Memory B cell (primary cell): ENCODE data around the gene OR2L13.
"Not testable (repeated sequence)": the region's sequence is repeated elsewhere in the genome, so short reads cannot be mapped to it uniquely, and the experiment has no call there.

Source experiments
- ATAC-seq: fragments of 150-1000 bp; cut with Tn5 transposase; 2 replicates; pipeline ENCODE4 v1.10.0; 2021; ENCODE audit warnings: low read depth, mild to moderate bottlenecking, moderate library complexity
- DNase-seq, 2 donors: peaks; one replicate each; pipeline ENCODE4 v3.0.0; 2022; ENCODE audit warnings: low spot score in 2 of 2
- H3K27ac Mint-ChIP-seq: one replicate; pipeline ENCODE4 v1.8.0; 2022; ENCODE audit warnings: mild to moderate bottlenecking, moderate library complexity, mixed read lengths
- H3K27me3 Mint-ChIP-seq: one replicate; pipeline ENCODE4 v1.8.0; 2022; ENCODE audit warnings: mixed read lengths
- H3K36me3 Mint-ChIP-seq: one replicate; pipeline ENCODE4 v1.8.0; 2022; ENCODE audit warnings: mild to moderate bottlenecking, mixed read lengths
- H3K4me1 Mint-ChIP-seq: one replicate; pipeline ENCODE4 v1.8.0; 2022; ENCODE audit warnings: mixed read lengths
- H3K4me3 Mint-ChIP-seq: one replicate; pipeline ENCODE4 v1.8.0; 2022; ENCODE audit warnings: mild to moderate bottlenecking, moderate library complexity, mixed read lengths
- H3K9me3 Mint-ChIP-seq: one replicate; pipeline ENCODE4 v1.8.0; 2022; ENCODE audit warnings: mixed read lengths

The OR2L13 gene

DNA sequence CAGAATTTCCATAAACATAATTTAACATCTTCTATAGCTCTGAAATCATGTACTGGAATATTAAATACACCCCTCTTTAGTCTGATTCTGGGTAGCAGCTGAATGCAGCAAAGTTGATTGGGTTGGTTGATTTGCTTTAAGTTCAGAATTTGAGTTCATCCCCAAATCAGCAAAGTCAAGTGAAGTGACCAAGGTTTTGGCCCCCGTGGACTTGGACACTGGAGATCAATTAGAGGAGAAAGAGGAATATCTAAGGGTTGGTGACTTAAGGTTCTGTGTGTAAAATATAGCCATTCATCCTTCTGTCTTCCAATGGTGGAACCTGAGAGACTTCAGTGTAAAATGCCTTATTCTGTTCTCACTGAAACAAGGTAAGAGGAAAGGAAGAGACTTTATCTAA is at the start of gene OR2L13:
TSS of gene OR2L13 (plus strand) at position 301 of the 400 bp plus-strand sequence. CDS start 4,192 bp downstream, outside the sequence.
- H3K27me3 Mint-ChIP-seq, result no peaks in the 10 kb centered on the region
- no peak for DNase-seq
- peaks cover 3% of the 10 kb centered on the region for H3K9me3 Mint-ChIP-seq
- H3K27ac Mint-ChIP-seq, result no peak within 1 kb of the TSS
- H3K4me1 Mint-ChIP-seq, result no peaks in the 10 kb centered on the region
- H3K4me3 Mint-ChIP-seq, result no peak within 1 kb of the TSS
- H3K36me3 Mint-ChIP-seq, result no peaks in the 10 kb centered on the region
- no peak for ATAC-seq

GRCh38 chr1:248045209-248045608 is 49.8 kb upstream of the OR2L13 start:
- ATAC-seq, result no peak
- Mint-ChIP-seq H3K4me3 (no peak overlapping the region), H3K9me3 (peaks cover 9% of the 10 kb centered on the region), H3K27ac (no peak overlapping the region), H3K27me3 (no peaks in the 10 kb centered on the region), H3K4me1 (no peaks in the 10 kb centered on the region), H3K36me3 (no peaks in the 10 kb centered on the region)
- DNase-seq, result no peak

DNA sequence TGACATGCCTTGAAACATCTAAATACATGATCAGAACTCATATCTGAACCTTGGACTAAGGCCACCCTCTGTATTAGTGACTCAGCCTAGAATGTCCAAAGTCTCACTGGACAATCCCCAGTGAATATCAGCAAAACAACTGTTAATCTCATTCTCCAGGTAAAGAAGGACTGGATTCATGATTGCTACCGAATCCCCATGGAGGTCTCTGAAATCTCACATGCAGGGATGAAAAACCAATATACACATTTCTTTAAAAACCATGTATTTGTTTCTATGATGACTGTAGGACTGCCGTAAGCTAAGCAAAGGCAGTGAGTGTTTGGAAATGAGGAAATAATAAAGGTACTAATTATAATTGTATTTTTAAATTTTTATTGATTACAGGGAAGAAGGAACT is 48.4 kb upstream of the OR2L13 start, which contains the start of gene OR2L3:
TSS of gene OR2L3 (plus strand) at position 301 of the 400 bp plus-strand sequence. CDS start 13,846 bp downstream, outside the sequence.
- Mint-ChIP-seq H3K27me3 (no peaks in the 10 kb centered on the region), H3K4me1 (no peaks in the 10 kb centered on the region), H3K36me3 (no peaks in the 10 kb centered on the region), H3K4me3 (no peak within 1 kb of the TSS), H3K27ac (no peak within 1 kb of the TSS), H3K9me3 (peaks cover 9% of the 10 kb centered on the region)
- DNase-seq (no peak), ATAC-seq (no peak)

DNA sequence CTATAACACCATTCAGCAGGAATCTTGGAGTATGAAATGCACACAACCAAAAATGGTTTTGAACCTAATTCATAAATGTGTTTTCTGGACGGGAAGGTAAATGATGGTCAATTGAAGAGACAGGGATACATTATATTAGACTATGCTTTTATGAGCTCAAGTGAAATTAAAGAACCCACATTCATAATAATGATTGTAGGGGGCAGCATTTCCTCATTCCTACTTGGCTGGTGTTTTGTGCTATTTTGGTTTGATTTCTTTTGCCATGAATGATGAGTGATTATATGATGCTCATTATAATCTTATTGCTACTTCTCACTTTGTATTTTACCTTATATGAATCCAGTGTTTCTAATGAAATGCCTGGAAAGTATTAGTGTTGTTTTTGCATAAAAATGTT is 48.0 kb upstream of the OR2L13 start:
- ATAC-seq, result no peak

DNA sequence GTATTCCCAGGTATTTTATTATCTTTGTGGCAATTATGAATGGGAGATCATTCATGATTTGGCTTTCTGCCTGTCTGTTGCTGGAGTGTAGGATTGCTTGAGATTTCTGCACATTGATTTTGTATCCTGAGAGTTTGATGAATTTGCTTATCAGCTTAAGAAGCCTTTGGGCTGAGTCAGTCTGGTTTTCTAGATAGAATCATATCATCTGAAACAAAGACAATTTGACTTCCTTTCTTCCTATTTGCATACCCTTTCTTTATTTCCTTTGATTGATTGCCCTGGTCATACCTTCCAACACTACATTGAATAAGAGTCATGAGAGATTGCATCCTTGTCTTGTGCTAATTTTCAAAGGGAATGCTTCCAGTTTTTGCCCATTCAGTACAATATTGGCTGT is 40.3 kb upstream of the OR2L13 start:
- peaks cover 19% of the 10 kb centered on the region for H3K9me3 Mint-ChIP-seq
- H3K27me3 Mint-ChIP-seq, result peaks cover 1% of the 10 kb centered on the region
- DNase-seq (no peak), ATAC-seq (no peak)
- H3K4me1 Mint-ChIP-seq, result no peaks in the 10 kb centered on the region
- H3K36me3 Mint-ChIP-seq, result peaks cover 1% of the 10 kb centered on the region
- no peak overlapping the region for H3K4me3 Mint-ChIP-seq
- H3K27ac Mint-ChIP-seq, result no peak overlapping the region

More for the DNA sequence above, 48.0 kb upstream of the OR2L13 start:
- DNase-seq, result no peak
- Mint-ChIP-seq H3K27me3 (no peaks in the 10 kb centered on the region), H3K4me1 (no peaks in the 10 kb centered on the region), H3K4me3 (no peak overlapping the region), H3K27ac (no peak overlapping the region), H3K9me3 (peaks cover 9% of the 10 kb centered on the region), H3K36me3 (no peaks in the 10 kb centered on the region)

GRCh38 chr1:248055261-248055660 is 39.7 kb upstream of the OR2L13 start:
- H3K27ac Mint-ChIP-seq, result no peak overlapping the region
- no peak overlapping the region for H3K4me3 Mint-ChIP-seq
- H3K4me1 Mint-ChIP-seq, result no peaks in the 10 kb centered on the region
- ATAC-seq (no peak), DNase-seq (no peak)
- peaks cover 1% of the 10 kb centered on the region for H3K27me3 Mint-ChIP-seq
- H3K9me3 Mint-ChIP-seq, result peaks cover 19% of the 10 kb centered on the region
- peaks cover 1% of the 10 kb centered on the region for H3K36me3 Mint-ChIP-seq

GRCh38 chr1:248065071-248065470 is 29.9 kb upstream of the OR2L13 start:
- Mint-ChIP-seq H3K36me3 (no peaks in the 10 kb centered on the region), H3K4me1 (no peaks in the 10 kb centered on the region), H3K27me3 (no peaks in the 10 kb centered on the region), H3K4me3 (no peak overlapping the region), H3K27ac (no peak overlapping the region), H3K9me3 (peaks cover 2% of the 10 kb centered on the region)
- ATAC-seq, result no peak
- DNase-seq, result no peak

- Mint-ChIP-seq H3K36me3 (no peaks in the 10 kb centered on the region), H3K4me1 (no peaks in the 10 kb centered on the region), H3K27ac (no peak overlapping the region), H3K9me3 (peaks cover 4% of the 10 kb centered on the region), H3K27me3 (no peaks in the 10 kb centered on the region), H3K4me3 (no peak overlapping the region)
- DNase-seq, result no peak
- no peak for ATAC-seq
These were observed 29.4 kb upstream of the OR2L13 start for GRCh38 chr1:248065604-248066003.

DNA sequence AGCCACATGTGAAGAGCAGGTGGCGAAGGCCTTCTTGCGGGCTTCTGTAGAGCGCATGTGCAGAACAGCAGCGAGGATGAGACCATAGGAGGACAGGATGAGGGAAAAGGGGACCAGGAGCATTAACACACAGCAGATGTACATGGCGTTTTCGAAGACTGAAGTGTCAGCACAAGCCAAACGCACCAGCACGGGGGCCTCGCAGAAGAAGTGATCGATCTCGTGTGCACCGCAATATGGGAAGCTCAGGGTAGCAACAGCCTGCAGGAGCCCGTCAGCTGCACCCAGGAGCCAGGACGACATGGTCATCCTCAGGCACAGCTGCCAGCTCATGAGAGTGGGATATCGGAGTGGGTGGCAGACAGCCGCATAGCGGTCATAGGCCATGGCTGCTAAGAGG is 11.1 kb upstream of the OR2L13 start:
- DNase-seq, H3K27me3 Mint-ChIP-seq, ATAC-seq, H3K9me3 Mint-ChIP-seq, H3K27ac Mint-ChIP-seq, H3K36me3 Mint-ChIP-seq, H3K4me3 Mint-ChIP-seq, H3K4me1 Mint-ChIP-seq: not testable (repeated sequence)

DNA sequence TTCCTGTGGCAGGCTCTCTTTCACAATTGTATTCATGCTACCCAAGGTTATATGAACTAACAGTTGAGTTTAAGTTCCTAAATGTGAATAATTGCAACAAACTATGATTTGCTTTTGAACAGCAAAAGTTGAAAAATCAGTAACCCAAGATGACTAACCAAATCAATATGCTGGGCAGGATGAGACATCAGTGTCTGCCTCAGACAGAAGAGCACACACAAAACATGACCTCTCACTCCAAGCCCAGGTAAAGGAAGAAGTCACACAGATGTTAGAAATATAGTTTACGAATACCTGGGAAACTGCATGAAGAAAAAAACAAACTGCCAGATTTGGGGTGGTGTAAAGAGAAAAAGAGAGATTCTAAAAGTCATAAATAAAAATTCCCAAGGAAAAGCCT is 3.5 kb downstream of the OR2L13 start:
- DNase-seq (no peak), ATAC-seq (no peak)
- no peaks in the 10 kb centered on the region for H3K4me1 Mint-ChIP-seq
- no peaks in the 10 kb centered on the region for H3K36me3 Mint-ChIP-seq
- H3K27ac Mint-ChIP-seq, result no peak overlapping the region
- H3K9me3 Mint-ChIP-seq, result no peaks in the 10 kb centered on the region
- H3K4me3 Mint-ChIP-seq, result no peak overlapping the region
- H3K27me3 Mint-ChIP-seq, result no peaks in the 10 kb centered on the region

- no peak overlapping the region for H3K4me3 Mint-ChIP-seq
- no peaks in the 10 kb centered on the region for H3K4me1 Mint-ChIP-seq
- no peak for ATAC-seq
- no peak overlapping the region for H3K27ac Mint-ChIP-seq
- peaks cover 6% of the 10 kb centered on the region for H3K9me3 Mint-ChIP-seq
- H3K27me3 Mint-ChIP-seq, result peaks cover 1% of the 10 kb centered on the region
- no peak for DNase-seq
- no peaks in the 10 kb centered on the region for H3K36me3 Mint-ChIP-seq
These were observed 7.9 kb downstream of the OR2L13 start for GRCh38 chr1:248102847-248103246.

- Mint-ChIP-seq H3K36me3 (no peaks in the 10 kb centered on the region), H3K27ac (no peak overlapping the region), H3K9me3 (peaks cover 19% of the 10 kb centered on the region), H3K4me1 (no peaks in the 10 kb centered on the region), H3K27me3 (peaks cover 2% of the 10 kb centered on the region), H3K4me3 (no peak overlapping the region)
- ATAC-seq (no peak), DNase-seq (no peak)
These were observed 16.2 kb downstream of the OR2L13 start for GRCh38 chr1:248111157-248111556.

- ATAC-seq (no peak), DNase-seq (no peak)
- Mint-ChIP-seq H3K27ac (no peak overlapping the region), H3K9me3 (peaks cover 11% of the 10 kb centered on the region), H3K4me1 (no peaks in the 10 kb centered on the region), H3K4me3 (no peak overlapping the region), H3K36me3 (no peaks in the 10 kb centered on the region), H3K27me3 (peaks cover 2% of the 10 kb centered on the region)
These were observed 19.9 kb downstream of the OR2L13 start for GRCh38 chr1:248114890-248115289.

GRCh38 chr1:248127653-248128052 is 32.7 kb downstream of the OR2L13 start:
- ATAC-seq, result no peak
- H3K27ac Mint-ChIP-seq, result no peak overlapping the region
- peaks cover 3% of the 10 kb centered on the region for H3K36me3 Mint-ChIP-seq
- no peak for DNase-seq
- H3K4me3 Mint-ChIP-seq, result no peak overlapping the region
- no peaks in the 10 kb centered on the region for H3K4me1 Mint-ChIP-seq
- H3K27me3 Mint-ChIP-seq, result peaks cover 2% of the 10 kb centered on the region
- H3K9me3 Mint-ChIP-seq, result peaks cover 11% of the 10 kb centered on the region

DNA sequence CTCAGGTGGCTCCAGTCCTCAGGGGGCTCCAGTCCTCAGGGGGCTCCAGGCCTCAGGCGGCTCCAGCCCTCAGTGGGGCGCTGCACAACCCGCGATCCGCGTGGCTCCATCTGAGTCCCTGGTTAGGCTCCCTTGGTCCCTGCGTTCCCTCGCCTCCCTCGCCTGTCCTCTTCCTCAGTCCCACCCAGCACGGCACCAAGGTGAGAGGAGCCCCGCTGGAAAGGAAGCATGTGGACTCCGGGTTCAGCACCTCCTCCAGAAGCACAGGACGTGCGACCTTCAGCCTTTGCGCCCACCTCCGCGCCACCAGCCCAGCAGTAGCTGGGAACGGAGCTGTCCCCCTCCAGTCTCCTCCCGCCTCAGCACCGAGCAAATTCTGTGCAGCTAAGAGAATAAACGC is 41.8 kb downstream of the OR2L13 start:
- Mint-ChIP-seq H3K4me1 (no peaks in the 10 kb centered on the region), H3K27ac (no peak overlapping the region), H3K4me3 (no peak overlapping the region), H3K36me3 (no peaks in the 10 kb centered on the region), H3K27me3 (peaks cover 2% of the 10 kb centered on the region), H3K9me3 (peaks cover 5% of the 10 kb centered on the region)
- DNase-seq (no peak), ATAC-seq (no peak)
